ENCODE results near the gene RET.

RET gene

DNA sequence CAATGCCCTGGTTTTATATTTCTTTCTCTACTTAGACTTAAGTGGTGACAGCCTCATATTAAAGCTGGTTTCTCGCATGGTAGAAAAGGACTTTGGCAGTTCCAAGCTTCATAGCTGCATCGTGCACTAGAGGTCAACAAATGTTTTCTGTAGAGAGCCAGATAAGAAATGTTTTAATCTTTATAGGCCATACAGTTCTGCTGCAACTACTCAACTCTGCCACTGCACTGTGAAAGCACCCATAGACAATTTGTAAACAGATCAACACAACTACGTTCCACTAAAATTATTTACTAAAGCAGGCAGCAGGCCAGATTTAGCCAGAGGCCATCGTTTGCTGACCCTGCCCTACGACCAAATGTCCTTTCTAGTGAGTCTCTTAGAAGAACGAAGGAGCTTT lies 98.1 kb downstream of the RET start:
- no peak for DNase-seq (ENCODE audit: low read depth)
- no peak overlapping the region for H3K4me3 ChIP-seq (ENCODE audit: low read depth, low read length)
- TF ChIP-seq, protein P1, sequence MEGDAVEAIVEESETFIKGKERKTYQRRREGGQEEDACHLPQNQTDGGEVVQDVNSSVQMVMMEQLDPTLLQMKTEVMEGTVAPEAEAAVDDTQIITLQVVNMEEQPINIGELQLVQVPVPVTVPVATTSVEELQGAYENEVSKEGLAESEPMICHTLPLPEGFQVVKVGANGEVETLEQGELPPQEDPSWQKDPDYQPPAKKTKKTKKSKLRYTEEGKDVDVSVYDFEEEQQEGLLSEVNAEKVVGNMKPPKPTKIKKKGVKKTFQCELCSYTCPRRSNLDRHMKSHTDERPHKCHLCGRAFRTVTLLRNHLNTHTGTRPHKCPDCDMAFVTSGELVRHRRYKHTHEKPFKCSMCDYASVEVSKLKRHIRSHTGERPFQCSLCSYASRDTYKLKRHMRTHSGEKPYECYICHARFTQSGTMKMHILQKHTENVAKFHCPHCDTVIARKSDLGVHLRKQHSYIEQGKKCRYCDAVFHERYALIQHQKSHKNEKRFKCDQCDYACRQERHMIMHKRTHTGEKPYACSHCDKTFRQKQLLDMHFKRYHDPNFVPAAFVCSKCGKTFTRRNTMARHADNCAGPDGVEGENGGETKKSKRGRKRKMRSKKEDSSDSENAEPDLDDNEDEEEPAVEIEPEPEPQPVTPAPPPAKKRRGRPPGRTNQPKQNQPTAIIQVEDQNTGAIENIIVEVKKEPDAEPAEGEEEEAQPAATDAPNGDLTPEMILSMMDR (IDR thresholded peaks at IDR 0.05; ENCODE audit: low read depth, low read length, missing control alignments): no peak

DNA sequence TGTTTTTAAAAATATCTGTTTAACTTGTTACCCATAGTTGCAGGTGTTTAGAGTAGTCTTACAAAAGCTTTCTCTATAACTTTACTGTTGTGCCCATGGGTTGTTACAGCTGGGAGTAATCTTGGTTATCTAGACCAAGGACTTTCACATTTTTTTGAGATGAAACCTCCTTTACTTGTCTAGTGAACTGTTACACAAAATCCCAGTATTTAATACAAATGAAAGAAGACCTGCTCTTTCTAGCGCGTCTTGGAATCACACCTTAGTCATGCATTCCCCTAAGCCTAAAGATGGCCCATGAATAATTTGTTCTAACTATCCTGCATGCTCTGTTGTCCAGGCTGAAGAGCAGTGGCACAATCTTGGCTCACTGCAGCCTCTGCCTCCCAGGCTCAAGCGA lies 99.4 kb downstream of the RET start:
- DNase-seq (ENCODE audit: low read depth): no peak

DNA sequence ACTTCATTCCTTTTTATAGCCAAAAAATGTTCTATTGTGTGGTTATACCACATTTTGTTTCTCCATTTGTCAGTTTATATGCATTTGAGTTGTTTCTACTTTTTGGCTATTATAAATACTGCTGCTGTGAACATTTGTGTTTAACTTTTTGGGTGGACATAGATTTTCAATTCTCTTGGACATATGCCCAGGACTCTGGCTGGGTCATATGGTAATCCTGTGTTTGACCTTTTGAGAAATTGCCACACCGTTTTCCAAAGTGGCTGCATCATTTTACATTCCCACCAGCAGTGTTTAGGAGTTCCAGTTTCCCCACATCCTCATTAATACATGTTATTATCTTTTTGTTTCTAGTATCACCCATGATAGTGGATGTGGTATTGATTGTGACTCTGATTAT lies 100.7 kb downstream of the RET start:
- no peak for DNase-seq (ENCODE audit: low read depth)
- H3K4me3 ChIP-seq (ENCODE audit: low read depth, low read length): no peak overlapping the region
- TF ChIP-seq, protein P1 (IDR thresholded peaks at IDR 0.05; ENCODE audit: low read depth, low read length, missing control alignments): no peak

More for the DNA sequence above, 99.4 kb downstream of the RET start:
- TF ChIP-seq, protein P1 (IDR thresholded peaks at IDR 0.05; ENCODE audit: low read depth, low read length, missing control alignments): no peak
- no peak overlapping the region for H3K4me3 ChIP-seq (ENCODE audit: low read depth, low read length)

Data from GM12864 (cell line).